Hepatocyte (in vitro differentiated cells): ENCODE measurements around the gene MT3. TPM values are rescaled to one million over a fixed set of nuclear protein-coding genes. Genes with fewer than 3 reads are reported as not detected.

Experiments
- DNase-seq: peaks from one replicate; pipeline ENCODE4 v3.0.0-alpha.2; 2016; ENCODE audit warnings: low spot score
- H2AFZ ChIP-seq: fragments of 200-600 bp; sonication (generic); 2 replicates; pipeline ENCODE4 v1.6.0; 2016; ENCODE audit warnings: antibody characterized with exemption, mild to moderate bottlenecking
- H3K27ac ChIP-seq: fragments of 200-600 bp; sonication (generic); 2 replicates; pipeline ENCODE4 v1.5.1; 2016; ENCODE audit warnings: mild to moderate bottlenecking
- H3K27me3 ChIP-seq: fragments of 200-600 bp; sonication (generic); 2 replicates; pipeline ENCODE4 v1.6.1; 2016
- H3K36me3 ChIP-seq: fragments of 200-600 bp; sonication (generic); replicated peaks from 2 replicates; pipeline ENCODE4 v1.5.1; 2016; ENCODE audit warnings: low read depth; ENCODE audit not compliant: insufficient read depth
- H3K4me1 ChIP-seq: fragments of 200-600 bp; sonication (generic); 2 replicates; pipeline ENCODE4 v1.5.1; 2016; ENCODE audit warnings: mild to moderate bottlenecking, moderate library complexity; ENCODE audit not compliant: insufficient read depth
- H3K4me2 ChIP-seq: fragments of 200-600 bp; sonication (generic); 2 replicates; pipeline ENCODE4 v1.6.0; 2016
- H3K4me3 ChIP-seq: fragments of 200-600 bp; sonication (generic); 2 replicates; pipeline ENCODE4 v1.5.1; 2016; ENCODE audit warnings: mild to moderate bottlenecking
- H3K79me2 ChIP-seq: fragments of 200-600 bp; sonication (generic); 2 replicates; pipeline ENCODE4 v1.6.0; 2017; ENCODE audit warnings: mild to moderate bottlenecking
- H3K9me2 ChIP-seq: fragments of 200-600 bp; sonication (generic); replicated peaks from 2 replicates; pipeline ENCODE4 v1.6.0; 2017; ENCODE audit warnings: mild to moderate bottlenecking; ENCODE audit not compliant: insufficient read depth
- H3K9me3 ChIP-seq: fragments of 200-600 bp; sonication (generic); 2 replicates; pipeline ENCODE4 v1.5.1; 2016; ENCODE audit warnings: low read depth, mild to moderate bottlenecking
- H4K20me1 ChIP-seq: fragments of 200-600 bp; sonication (generic); 2 replicates; pipeline ENCODE4 v1.6.0; 2016; ENCODE audit warnings: mild to moderate bottlenecking; ENCODE audit not compliant: insufficient read depth, poor library complexity, severe bottlenecking
- CTCF ChIP-seq: fragments of 200-600 bp; sonication (generic); IDR thresholded peaks from 2 replicates; pipeline ENCODE4 v1.5.1; 2016; ENCODE audit warnings: antibody characterized with exemption, mild to moderate bottlenecking; ENCODE audit not compliant: poor library complexity
- EZH2 ChIP-seq: fragments of 200-600 bp; sonication (generic); IDR thresholded peaks from 2 replicates; pipeline ENCODE4 v1.6.1; 2016; ENCODE audit warnings: antibody characterized with exemption, mild to moderate bottlenecking, borderline replicate concordance
- EZH2phosphoT487 ChIP-seq: fragments of 200-600 bp; sonication (generic); IDR thresholded peaks from one replicate; pipeline ENCODE4 v1.6.1; 2018; ENCODE audit warnings: antibody characterized with exemption, mild to moderate bottlenecking, low read depth, moderate library complexity; ENCODE audit not compliant: unreplicated experiment, severe bottlenecking
- WGBS: methylation state at CpG from one replicate; pipeline ENCODE4 v1.1.6; 2016; ENCODE audit warnings: low lambda C conversion rate; ENCODE audit errors: missing lambda C conversion rate; 5-methylcytosine and 5-hydroxymethylcytosine counted together
- polyA plus RNA-seq: library from polyadenylated mRNA; unstranded; fragments of >200 nt; fragmentation: Nextera tagmentation; extraction: Ambion mirVana; gene quantifications from 2 replicates; pipeline ENCODE4 v1.2.1, GENCODE V29; 2016
- total RNA-seq: library from RNA; depleted of rRNA; stranded (reverse); fragments of >200 nt; gene quantifications from 2 replicates; pipeline ENCODE4 v1.2.3, GENCODE V29; 2014

The MT3 gene
- total and polyA plus RNA-seq, 2 experiments from 2014 or later, result not detected

GRCh38 chr16:56606476-56607108 lies 17.3 kb downstream of the MT3 start:
- Histone ChIP-seq H4K20me1 (no peaks in the 10 kb centered on the region), H3K27me3 (peaks cover 4% of the 10 kb centered on the region), H3K4me3 (no peak overlapping the region), H3K9me2 (no peaks in the 10 kb centered on the region), H3K27ac (peak overlapping the region; percentile 87), H3K4me1 (peaks cover 26% of the 10 kb centered on the region), H3K36me3 (no peaks in the 10 kb centered on the region), H3K9me3 (no peaks in the 10 kb centered on the region), H3K79me2 (no peaks in the 10 kb centered on the region), H2AFZ (no peak overlapping the region), H3K4me2 (peak overlapping the region; percentile 77)
- WGBS, result 52% methylated on average over 8 of the region's 8 CpGs
- DNase-seq, result peak; percentile 53
- TF ChIP-seq EZH2phosphoT487, result no peak
- no peak for TF ChIP-seq EZH2
- TF ChIP-seq CTCF, result no peak

DNA sequence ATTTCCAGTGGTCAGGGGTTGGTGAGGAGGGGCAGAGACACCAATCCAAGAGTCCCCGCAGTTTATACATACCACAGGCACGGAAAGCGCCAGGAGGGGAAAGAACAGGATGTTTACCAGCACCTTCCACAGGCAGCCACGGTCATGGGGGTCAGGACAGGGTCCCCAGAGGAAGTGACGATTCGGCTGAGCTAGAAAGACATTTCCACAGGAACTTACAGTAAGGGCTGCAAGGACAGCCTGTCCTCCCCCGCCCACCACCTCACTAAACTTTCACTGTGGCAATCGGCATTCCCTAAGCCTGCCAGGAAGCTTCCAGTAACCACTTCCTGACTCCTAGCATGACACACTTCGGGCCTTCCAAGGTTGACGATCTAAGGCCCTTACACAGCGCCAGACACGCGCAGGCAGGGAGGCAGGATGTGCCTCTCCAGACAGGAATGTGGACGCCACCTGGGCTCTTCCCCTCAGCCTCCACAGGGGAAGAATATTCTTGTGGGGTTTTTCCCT lies 17.8 kb downstream of the MT3 start:
- Histone ChIP-seq H3K9me3 (no peaks in the 10 kb centered on the region), H3K27ac (peak overlapping the region; percentile 87), H3K36me3 (no peaks in the 10 kb centered on the region), H2AFZ (no peak overlapping the region), H3K79me2 (no peaks in the 10 kb centered on the region), H4K20me1 (no peaks in the 10 kb centered on the region), H3K4me3 (no peak overlapping the region), H3K9me2 (no peaks in the 10 kb centered on the region), H3K4me2 (peak overlapping the region; percentile 77), H3K4me1 (peaks cover 26% of the 10 kb centered on the region), H3K27me3 (peaks cover 4% of the 10 kb centered on the region)
- 59% methylated on average over 14 of the region's 14 CpGs for WGBS
- TF ChIP-seq CTCF, result no peak
- TF ChIP-seq EZH2phosphoT487, result no peak
- TF ChIP-seq EZH2, result no peak
- peak; percentile 76 for DNase-seq

- Histone ChIP-seq H4K20me1 (no peaks in the 10 kb centered on the region), H3K4me3 (no peak overlapping the region), H3K36me3 (no peaks in the 10 kb centered on the region), H3K79me2 (no peaks in the 10 kb centered on the region), H3K9me2 (no peaks in the 10 kb centered on the region), H3K27me3 (peaks cover 4% of the 10 kb centered on the region), H3K27ac (peak overlapping the region; percentile 87), H2AFZ (no peak overlapping the region), H3K4me2 (peak overlapping the region; percentile 77), H3K9me3 (no peaks in the 10 kb centered on the region), H3K4me1 (peaks cover 26% of the 10 kb centered on the region)
- WGBS, result 83% methylated on average over 2 of the region's 2 CpGs
- TF ChIP-seq CTCF (no peak), EZH2 (no peak), EZH2phosphoT487 (no peak)
- no peak for DNase-seq
Observed at GRCh38 chr16:56607675-56608042, 18.3 kb downstream of the MT3 start.
